Renal cortical epithelial cell (primary cell): ENCODE results near the gene HPN. TPM values are rescaled to one million over a fixed set of nuclear protein-coding genes. Genes with fewer than 3 reads are reported as not detected.
"Not testable (repeated sequence)": the region's sequence is repeated elsewhere in the genome, so short reads cannot be mapped to it uniquely, and the experiment has no call there.

ENCODE experiments used
- DNase-seq: peaks from one replicate; pipeline ENCODE4 v3.0.0-alpha.2; 2011; ENCODE audit warnings: low read depth
- total RNA-seq: library from RNA; depleted of rRNA; stranded (reverse); fragments of >200 nt; gene quantifications from 2 replicates; pipeline ENCODE4 v1.2.3, GENCODE V29; 2014

HPN gene
- total RNA-seq, 1 donor from 2014 or later = 1.2 TPM

DNA sequence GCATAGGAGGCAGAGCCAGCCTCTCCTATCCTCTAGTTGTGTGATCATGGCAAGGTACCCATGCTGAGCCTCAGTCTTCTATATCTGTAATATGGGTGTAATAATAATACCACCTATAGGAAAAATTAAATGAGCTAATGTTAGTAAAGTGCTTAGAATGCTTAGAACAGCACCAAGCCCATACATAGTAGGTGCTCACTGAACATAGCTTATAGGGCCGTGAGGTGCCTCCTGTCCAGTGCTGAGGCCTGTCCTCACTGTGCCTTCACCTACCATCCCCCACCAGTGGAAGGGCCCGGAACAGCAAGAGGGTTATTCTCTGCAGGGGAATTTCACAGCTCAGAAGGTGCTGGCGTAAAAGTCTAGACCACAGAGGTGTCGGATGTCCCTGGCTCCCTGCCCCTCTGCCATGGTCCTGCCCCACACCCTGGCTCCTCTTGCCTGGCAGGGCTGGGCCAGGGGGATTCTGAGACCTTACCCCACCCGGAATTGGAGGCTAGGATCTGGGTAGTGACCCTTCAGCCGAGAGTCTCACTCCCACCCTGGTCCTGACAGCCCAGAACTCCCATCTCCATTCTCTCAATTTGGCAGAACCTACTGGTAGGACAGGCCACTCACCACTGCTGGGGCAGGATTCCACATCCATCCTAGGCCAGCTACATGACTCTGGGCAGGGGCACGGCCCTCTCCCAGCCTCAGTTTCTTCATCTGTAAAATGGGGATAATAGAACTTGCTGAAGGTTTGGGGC lies 13.5 kb upstream of the HPN start:
- peak; percentile 41 for DNase-seq

DNA sequence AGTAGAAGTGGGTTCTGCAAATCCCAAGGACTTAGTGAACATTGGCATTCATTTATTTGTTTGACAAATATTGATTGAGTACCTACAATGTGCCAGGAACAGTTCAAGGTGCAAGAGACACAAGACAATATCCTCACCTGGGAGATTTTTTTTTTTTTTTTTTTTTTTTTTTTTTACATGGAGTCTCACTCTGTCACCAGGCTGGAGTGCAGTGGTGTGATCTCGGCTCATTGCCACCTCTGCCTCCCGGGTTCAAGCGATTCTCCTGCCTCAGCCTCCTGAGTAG lies 13.0 kb upstream of the HPN start:
- not testable (repeated sequence) for DNase-seq

DNA sequence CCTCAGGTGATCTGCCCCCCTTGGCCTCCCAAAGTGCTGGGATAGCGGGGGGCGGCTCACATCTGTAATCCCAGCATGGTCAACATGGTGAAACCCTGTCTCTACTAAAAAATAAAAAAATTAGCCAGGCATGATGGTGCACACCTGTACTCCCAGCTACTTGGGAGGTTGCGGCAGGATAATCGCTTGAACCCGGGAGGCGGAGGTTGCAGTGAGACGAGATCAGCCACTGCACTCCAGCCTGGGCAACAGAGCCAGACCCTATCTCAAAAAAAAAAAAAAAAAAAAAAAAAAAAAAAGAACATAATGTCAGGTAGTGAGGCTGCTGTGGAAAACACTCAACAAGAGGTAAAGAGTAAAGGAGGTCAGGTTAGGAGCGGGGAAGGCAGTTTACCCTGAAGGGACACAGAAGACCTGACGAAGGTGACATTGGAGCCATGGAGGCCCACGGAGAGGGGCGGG lies 12.2 kb upstream of the HPN start:
- DNase-seq = not testable (repeated sequence)

DNA sequence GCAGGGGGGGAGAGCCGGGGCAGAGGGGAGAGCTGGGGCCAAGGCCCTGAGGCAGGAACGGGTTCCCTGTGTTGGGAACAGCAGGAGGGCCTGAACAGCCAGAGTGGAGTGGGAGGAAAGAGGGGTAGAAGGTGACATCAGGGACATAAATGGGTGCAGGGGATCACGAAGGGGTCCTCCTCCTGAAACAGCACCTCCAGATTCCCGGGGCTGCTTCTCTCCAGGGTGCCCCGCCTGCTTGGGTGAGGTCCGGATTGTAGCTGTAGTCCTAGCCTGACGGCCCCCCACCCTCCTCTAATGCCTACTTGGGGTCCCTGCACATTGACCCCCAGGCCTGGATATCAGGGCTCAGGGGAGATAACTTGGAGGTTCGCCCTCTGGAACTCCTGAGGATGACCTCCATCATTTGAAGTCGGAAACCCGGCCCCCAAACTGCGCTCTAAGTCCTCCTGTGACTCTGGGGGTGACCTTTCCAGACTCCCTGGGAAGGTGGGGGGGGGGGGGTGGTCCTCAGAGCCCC lies 11.7 kb upstream of the HPN start:
- no peak for DNase-seq

DNA sequence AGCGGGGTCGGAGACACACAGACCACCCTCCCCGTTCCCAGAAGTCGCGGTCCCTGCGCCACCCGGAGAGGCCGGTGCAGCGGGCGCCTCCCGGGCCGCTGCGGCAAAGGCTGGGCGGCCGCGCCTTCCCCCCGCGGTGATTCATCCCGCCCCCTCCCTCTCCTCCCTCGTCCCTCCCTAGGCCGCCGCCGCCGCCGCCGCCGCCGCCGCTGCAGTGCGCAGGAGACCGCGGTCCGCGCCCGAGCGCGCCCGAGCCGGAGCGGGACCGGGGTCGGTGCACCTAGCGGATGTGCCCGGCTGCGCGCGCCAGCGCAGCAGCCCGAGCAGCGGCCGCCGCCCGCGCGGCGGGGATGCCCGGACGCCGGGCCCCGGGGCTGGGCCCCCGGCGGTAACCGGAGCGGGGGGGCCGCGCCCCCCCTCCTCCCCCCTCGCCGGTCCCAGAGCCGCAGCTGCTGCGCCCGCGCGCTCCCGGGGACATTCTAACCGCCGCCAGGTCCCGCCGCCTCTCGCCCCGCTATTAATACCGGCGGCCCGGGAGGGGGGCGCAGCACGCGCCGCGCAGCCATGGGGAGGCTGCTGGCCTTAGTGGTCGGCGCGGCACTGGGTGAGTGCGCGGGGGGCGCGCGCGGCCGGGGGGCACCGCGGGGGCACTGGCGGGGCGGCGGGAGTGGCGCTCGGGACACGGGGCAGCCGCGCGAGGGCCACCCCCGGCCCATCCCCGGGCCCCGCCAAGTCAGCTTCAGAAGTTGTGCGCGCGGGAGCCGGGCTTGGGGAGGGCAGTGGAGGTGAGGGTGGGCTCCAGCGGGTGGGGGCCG lies 11.1 kb upstream of the HPN start, which contains the start of gene SCN1B:
Gene SCN1B (plus strand): TSS at position 214 of the 815 bp plus-strand sequence. CDS start 351 bp downstream, at position 565.
- no peak for DNase-seq

DNA sequence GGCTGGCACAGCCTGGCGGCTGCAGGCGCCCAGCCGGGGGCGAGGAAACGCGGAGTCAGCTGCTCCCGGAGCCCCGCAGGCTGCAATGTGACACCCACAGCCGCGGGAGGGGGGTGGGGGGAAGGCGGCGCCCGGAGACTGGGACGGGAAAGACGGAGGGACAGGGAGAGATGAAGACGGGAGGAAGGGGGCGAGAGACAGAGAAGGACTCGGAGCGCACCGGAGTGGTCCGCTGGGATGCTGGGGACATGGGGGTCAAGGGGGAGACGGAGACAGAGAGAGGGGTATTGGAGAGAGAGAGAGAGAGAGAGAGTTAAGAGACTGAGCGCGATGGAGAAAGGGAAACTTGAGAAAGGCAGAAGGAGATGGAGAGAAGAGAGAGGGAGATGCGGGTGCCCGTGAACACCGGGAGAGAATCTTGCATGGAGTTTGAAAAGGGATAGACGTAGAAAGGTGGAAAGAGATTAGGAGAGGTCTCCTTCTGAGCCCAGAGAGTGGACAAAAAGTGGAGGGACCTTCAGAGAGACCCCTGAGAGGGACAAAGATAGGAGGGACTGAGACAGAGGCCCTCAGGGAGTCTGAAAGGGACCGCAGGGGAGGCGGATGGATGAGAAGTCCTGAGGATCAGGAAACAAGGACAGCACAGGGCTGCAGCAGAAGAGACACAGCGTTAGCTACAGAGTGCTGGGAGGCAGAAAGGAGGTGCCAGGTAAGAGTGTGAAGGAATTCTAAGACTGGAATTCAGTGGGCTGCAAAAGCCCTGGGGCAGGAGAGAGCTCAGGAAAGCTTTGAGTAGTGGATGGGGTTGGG lies 10.2 kb upstream of the HPN start:
- DNase-seq = no peak

DNA sequence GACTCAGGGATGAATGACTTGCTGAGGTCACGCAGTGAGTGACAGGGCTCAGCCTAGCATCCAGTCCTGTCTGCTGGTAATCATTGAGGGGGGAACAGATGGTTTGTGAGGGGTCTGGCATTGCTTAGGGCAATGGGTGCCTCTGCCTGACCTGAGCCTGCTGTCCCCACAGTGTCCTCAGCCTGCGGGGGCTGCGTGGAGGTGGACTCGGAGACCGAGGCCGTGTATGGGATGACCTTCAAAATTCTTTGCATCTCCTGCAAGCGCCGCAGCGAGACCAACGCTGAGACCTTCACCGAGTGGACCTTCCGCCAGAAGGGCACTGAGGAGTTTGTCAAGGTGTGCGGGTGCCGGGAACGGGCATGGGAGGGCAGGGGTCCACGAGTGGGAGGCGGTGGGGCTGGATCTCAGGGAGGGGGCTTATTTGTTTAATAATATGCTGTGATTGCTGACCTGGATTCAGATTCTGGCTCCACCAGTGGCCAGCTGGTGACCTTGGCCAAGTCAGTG lies 9.1 kb upstream of the HPN start:
- no peak for DNase-seq

DNA sequence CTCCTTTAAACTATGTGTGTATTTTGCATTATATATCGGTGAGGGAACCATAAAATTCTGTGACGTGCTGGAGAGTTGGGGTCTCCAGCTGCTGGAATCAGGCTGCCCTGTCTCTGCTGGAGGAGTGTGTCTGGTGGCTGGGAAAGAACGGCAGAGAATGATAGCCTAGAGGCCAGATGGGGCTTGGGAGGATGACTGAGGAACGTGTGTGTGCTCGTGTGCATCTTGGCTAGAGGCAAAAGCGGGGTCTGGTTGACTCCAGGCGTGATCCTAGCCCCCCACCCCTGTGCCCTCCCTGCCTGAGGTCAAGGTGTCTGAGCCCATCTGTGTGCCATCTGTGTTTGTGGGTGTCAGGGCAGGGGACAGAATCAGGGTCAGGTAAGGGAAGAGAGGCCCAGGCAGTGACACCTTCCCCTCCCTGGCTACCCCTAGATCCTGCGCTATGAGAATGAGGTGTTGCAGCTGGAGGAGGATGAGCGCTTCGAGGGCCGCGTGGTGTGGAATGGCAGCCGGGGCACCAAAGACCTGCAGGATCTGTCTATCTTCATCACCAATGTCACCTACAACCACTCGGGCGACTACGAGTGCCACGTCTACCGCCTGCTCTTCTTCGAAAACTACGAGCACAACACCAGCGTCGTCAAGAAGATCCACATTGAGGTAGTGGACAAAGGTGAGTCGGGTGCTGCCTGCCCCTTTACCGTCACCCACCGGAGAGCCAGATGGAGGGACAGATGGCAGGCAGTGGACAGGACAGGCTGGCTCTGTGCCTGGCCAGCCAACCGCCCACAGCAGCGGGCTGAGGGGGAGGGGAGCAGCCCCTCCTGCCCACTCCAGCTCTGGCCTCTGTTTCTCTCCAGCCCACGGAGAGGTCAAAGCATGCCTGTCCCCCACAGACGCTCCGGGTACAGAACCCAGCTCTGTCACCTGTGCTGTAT lies 8.2 kb upstream of the HPN start:
- no peak for DNase-seq

DNA sequence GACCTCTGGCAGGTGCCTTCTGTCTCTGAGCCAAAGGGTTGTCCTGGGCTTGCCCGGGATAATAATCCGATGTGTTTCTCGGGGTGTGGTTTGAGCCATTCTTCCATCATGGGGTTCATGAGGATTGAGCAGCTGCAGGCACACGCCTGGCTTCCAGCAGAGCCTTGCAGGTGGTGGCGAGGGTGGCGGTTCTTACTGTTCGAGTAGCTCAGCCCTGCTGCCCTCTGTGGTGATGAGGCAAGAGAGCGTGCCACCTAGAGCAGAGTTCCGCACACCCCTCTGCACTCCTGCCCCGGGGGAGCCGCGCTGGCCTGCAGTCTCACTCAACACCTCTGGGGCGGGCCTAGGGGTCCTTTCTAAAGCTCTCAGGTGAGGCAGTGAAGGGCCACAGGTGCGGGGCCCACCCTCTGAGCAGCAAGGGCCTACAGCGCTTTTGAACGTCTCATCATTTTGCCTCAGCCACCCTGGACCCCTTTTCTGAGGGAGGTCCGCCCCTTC lies 7.5 kb upstream of the HPN start:
- no peak for DNase-seq

DNA sequence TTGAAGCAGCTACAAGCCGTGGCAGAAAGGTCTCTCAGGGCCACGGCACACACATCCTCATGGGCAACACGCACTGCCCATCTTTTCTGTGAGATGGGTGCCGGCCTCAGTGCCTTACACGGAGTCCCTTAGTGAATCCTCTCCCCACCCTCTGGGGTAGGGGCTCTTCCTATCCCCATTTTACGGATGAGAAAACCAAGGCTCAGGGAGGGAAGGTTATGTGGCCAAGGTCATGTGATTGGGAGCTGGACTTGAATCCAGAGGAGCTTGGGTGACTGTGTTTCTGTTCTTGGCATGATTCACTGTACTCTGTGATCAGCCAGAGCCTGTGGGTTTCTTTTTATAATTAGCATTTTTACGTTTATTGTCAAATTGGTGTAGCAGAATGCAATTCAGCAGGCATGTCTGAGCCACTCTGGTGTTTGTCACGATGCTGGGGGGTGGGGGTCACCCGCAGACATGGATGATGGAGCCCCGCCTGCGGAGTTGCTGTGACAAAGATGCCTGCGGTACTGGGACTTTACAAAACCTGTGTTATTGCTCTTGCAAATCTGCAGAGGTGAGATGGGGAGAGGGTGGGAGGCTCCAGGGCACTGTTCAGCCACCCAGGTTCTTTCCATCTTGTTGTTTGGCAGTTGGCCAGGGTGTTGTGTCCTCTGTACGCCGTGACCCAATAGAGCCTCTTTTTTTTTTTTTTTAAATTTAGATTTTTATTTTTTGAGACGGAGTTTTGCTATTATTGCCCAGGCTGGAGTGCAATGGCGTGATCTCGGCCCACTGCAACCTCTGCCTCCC lies 6.7 kb upstream of the HPN start:
- no peak for DNase-seq

DNA sequence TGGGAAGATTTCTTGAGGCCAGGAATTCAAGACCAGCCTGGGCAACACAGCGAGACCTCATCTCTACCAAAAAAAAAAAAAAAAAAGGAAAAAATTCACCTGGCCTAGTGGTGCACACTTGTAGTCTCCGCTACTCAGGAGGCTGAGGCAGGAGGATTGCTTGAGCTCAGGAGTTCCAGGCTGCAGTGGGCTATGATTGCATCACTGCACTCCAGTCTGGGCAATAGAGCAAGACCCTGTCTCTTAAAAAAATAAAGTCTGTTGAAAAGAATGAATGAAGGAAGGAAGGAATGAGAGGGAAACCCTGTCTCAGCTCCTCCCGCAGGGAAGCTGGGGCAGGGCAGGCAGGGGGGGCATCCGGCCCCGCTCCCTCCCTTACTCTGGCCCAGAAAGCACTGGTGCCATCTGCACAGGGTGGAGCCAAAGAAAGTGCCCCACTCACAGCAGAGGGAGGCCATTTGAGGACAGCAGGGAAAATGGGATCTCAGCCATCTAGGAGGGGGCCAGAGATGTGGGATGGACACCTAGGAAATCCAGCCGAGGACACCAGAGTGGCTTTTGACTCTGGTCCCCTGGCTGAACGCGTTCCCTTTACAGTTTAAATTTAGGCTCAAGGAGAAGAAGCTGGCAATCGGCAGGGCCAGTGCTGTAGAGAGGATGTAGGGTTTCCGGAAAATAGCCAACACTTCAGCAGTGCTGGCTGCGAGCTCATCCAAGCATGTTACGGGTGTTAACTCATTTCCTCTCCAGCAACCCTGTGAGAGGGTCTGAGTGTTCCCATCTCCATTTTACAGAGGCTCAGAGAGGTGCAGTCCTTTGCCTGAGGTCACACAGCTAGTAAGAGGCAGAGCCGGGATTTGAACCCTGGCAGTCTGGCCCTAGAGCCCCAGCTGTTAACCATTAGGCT lies 3.6 kb upstream of the HPN start:
- DNase-seq = no peak

DNA sequence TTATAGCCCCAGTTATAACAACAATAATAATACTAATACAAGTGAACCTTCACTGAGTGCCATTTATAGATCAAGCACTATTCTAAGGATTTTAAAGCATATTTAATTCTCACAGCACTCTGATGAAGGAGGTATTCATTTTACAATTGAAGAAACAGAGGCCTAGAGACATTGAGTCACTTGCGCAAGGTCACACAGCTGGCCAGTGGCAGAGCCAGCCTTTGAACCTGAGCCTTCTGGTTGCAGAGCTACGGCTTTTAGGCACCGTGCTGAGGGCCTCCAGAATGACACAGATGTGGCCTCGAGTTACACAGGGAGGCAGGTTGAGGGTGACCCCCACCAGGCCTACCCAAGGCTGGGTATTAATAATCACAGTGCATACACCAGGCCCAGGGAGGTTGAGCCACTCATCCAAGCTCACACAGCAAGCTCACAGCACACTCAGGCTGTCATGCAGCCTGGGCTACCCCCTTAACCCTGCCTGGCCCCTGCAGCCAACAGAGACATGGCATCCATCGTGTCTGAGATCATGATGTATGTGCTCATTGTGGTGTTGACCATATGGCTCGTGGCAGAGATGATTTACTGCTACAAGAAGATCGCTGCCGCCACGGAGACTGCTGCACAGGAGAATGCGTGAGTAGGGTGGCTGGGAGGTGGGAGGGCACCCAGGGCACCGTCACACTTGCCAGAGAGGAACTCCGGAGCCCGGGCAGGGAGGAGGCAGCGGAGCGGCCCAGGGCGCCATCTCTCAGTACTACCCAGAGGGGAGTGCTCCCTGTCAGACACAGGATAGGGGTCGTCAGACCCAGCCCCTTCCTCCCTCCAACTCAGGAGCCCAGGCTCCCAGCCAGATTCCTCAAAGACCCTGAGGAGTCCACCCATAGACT lies 2.7 kb upstream of the HPN start:
- no peak for DNase-seq

DNA sequence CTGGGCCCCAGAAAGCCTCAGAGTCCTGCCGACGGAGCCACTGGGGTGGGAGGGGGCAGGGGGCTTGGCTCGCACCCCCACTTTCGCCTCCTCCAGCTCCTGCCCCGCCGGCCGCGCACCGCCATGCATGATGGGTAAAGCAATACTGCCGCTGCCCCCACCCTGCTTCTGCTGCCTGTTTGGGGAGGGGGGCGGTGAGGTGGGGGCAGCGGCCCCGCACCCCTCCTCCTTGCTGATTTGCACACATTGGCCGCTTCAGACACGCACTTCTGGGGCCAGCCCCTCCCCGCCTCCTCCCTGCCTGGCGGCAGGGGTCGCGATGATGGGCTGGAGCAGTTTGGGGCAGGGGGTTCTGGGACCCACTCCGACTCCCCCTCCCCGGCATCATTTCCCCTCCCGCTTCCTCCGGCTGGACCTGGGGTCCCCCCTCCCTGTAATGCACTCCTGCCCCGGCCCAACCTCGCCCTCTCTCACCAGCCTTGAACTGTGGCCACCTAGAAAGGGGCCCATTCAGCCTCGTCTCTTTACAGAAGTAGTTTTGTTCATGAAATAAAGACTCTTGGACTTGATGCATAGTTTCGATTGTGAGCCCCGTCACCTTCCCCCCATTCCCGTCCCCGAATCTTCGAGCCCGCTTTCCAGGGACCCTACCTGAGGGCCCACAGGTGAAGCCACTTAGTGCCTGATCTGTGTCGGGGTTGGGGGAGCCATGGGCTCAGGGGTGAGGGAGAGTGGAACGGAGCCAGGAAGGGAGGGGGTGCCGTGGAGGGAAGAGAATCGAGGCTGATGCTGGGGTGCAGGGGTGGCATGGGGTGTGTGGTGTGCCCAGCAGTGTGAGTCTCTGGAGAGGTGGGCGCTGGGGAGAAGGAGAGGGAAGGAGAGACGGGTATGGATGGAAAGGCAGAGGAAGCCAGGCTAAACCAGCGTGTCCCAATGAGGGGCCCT lies 1.4 kb upstream of the HPN start:
- DNase-seq = no peak

DNA sequence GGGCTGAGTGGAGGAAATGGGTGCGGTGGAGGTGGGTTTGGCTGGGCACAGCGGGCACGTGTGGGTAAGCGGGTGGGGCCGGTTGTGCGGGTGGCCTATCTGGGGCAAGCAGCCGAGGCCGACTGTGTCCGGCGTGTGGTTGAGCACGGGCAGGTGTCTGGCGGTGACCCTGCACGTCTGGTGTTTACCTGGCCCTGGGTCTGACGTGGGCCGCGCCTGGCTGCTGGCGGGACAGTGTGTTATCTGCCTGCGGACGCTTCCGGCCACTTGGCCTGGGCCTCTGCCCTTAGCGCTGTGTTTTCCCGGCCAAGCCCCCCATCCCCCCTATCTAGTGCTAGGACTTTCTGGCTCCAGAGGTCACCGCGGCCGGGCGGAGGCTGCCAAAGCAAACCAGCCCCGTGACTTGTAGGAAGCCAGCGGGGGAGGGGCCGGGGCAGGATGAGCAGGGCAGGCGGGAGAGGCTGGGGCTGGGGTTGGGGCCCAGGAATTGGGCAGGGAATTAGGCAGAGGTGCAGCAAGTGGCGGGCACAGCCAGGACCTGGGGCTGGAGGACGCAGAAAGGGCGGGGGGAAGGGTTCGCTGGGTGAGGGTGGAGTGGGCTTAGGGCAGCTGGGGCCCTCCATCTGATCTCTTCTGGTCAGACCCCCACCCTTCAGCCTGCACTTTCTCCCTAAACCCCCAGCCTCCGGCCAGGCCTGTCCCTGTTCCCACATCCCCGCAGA lies 534 bp upstream of the HPN start:
- peak; percentile 37 for DNase-seq

DNA sequence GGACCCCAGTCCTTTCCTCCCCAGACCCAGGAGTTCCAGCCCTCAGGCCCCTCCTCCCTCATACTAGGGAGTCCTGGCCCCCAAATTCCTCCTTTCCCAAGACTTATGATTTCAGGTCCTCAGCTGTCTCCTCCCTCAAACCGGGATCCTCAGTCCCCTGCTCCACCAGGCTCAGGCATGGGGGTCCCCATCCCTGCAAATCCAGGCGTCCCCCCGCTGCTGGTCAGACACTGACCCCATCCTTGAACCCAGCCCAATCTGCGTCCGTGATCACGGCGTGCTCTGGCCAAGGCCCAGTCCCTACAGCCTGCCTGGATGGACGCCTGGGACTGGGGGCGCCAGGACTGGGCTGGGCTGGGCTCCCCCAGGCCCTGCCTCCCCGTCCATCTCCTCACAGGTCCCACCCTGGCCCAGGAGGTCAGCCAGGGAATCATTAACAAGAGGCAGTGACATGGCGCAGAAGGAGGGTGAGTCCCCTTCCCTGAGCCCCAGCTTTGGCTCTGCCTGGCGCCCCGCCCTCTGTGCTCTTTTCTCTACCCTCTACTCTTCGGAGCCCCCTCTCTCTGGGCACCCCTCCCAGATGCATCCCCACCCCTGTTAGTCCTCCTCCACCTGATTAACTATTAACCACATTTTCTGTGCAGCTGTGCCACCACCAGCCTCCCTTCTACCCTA lies 672 bp downstream of the HPN start:
- no peak for DNase-seq
